Midbrain (tissue), 1 donor: ENCODE measurements around the gene TUBB2A.
"Not testable (repeated sequence)": the region's sequence is repeated elsewhere in the genome, so short reads cannot be mapped to it uniquely, and the experiment has no call there.

ENCODE experiments used
- DNase-seq: peaks from one replicate; lab custom pipeline; 2025; lab: John Stamatoyannopoulos, UW

The TUBB2A gene

DNA sequence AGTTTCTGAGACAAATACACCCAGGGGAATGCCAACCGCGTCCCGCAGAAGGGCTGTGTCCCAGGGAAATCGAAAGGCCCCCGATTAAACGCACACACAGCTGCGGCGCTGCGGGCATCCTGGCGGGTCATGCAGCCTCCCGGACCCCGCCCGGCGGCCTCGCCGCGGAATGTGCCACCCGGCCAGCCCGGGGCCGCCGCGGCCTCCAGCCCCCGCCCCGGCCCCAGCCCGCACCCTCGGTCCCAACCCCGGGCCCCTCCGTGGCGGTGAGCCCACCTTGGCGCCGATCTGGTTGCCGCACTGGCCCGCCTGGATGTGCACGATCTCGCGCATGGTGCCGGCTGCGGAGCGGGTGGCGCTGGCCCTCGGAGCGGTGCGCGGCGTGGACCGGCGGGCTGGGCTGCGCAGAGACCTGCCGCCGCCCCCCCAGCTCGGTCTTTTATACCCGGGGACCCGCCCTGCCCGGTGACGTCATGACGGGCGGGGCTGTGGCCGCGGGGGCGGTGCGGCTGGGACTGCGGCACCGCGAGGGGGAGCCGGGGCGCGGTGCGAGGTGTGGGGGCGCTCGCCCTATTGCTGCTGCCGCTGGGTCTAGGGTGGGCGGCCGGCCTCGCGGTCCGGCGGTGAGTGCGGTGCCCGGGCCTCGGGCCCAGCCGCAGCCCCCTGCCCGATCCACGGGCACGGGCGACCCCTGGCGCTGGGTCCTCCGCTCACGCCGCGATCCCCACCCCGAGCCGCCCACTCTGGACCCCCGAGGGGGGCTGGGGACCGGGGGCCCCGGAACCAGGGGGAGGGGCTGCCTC is at the start of gene TUBB2A:
TUBB2A (minus strand) TSS at position 414 of the 803 bp plus-strand sequence; CDS start at position 333, 81 bp downstream.
- peak; percentile 87 for DNase-seq

GRCh38 chr6:3206339-3207015 is 49.1 kb upstream of the TUBB2A start:
- no peak for DNase-seq

DNA sequence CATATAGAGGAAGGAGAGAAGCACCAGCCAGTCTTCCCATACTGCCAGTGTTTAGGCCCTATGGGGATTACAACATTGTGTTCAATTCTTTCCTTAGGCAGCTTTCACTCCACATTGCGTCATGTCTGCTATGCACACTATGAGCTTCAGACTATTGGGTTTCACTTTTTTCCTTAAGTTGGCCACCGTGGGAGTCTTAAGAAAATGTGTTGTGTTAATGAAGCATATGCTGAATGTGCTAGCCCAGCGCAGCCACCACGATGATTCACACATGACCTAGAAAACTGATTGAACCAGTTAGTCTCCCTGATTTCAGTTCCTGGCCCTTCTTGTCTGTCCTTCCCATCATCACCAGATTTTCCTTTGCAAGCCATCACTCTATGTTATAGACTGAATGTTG is 48.6 kb upstream of the TUBB2A start:
- DNase-seq: no peak

DNA sequence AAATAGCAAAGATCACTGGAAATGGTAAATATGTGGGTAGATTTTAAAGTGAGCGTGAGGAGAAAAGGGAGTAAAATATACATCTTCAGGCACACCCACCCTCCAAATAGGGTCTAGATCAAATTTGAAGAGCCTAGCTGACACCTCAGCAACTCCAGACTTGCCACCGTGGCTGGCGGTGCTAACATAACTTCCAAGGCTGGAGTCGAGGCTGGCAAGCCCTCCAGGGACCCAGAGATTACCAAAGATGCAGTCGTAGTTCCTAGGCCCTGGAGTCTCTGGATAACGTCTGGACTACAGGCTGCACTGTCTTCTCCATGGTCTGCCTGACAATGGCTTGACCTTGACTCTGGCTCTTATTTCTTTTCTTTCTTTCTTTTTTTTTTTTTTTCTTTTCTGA is 47.6 kb upstream of the TUBB2A start:
- DNase-seq: no peak

- no peak for DNase-seq
Measured at GRCh38 chr6:3202999-3203696, 45.8 kb upstream of the TUBB2A start.

DNA sequence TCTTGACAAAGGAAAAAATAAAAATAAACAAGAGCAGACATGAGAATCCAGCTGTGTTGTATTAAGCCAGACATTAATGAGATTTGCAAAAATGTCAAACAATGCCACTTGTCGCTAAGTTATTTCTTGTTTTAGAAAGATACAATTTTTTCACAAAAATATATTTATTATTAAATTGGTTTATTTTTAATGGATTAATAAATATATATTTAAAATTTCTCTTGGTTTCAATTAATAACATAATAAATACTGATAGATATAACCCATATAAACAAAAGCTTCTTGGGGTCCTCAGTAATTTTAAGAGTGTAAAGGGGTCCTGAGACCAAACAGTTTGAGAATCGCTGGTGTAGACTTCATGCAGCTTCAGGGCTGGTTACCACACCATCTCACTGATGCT is 44.0 kb upstream of the TUBB2A start:
- no peak for DNase-seq

DNA sequence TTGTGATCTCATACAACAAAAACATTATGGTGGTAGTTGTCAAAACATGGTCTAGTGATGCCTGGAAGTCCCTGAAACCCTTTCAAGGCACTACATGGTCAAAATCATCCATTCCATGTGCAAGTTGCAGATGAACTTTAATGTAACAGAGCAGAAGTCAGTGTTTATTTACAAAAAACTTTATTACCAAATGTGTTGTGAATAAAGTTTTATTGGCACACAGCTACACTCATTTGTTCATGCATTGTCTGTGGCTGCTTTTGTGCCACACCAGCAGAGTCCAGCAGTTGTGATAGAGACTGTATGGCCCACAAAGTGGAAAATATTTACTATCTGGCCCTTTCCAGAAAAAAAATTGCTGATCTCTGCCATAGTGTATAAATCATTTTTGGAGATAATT is 43.3 kb upstream of the TUBB2A start:
- no peak for DNase-seq

DNA sequence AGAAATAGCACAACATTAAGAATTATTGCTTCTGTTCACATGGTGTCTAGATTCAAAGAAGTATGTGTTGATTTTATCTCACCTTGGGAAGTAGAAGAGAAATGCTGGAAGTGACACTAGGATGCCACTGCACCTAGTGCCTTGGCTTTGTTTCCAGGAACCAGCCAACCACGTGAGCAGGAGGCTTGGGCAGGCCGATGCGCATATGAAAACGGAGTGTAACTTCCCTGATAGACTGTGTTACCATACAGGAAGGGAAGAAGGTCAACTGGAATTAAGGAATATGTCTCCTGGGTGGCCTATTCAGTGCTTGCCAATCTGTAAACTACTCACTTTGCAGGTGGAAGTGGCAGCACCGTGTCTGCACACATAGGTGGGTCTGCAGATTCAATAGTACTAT is 42.0 kb upstream of the TUBB2A start:
- DNase-seq: no peak

- DNase-seq: not testable (repeated sequence)
Measured at GRCh38 chr6:3197734-3198133, 40.4 kb upstream of the TUBB2A start.

- DNase-seq: no peak
Measured at GRCh38 chr6:3196770-3197169, 39.4 kb upstream of the TUBB2A start.

DNA sequence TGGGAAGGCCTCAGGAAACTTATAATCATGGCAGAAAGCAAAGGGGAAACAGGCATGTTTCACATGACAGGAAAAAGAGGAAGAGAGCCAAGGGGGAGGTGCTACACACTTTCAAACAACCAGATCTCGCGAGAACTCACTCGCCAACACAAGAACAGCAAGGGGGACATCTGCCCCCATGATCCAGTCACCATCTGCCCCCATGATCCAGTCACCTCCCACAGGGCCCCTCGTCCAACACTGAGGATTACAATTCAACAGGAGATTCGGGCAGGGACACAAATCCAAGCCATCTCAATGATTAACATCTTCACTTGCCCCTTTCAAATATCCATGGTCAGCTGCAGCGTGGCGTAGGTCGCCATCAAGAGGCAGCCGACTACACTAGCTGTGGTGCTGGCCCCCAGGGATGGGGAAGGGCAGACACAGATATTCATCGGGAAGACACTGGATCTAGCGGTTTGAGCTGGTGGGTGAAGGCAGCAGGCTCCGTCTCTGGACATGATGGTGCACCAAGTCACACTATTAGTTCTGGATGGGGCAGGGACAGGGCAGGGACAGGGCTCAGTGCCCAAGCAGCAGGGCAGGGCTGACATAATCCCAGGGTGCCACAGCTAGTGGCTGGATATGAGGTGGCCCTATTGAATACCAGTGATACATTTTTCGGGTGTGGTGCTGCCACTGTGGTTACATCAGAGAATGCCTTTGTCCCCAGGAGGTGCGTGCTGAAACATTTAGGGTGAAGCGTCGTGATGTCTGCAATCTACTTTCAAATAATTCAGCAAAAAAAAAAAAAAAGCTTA is 38.6 kb upstream of the TUBB2A start:
- peak; percentile 67 for DNase-seq

DNA sequence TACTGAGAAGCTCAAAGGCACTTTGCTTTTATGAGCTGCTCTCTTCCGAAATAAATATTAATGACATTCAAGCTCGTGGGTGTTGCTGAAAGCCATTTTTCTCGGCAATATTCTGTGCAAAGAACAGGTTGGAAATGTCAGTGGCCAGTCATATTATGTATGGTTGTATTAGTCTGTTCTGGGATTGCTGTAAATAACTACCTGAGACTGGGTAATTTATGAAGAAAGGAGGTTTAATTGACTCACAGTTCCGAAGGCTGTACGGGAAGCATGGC is 38.0 kb upstream of the TUBB2A start:
- DNase-seq: peak; percentile 58

GRCh38 chr6:3194535-3195419 is 37.4 kb upstream of the TUBB2A start:
- DNase-seq: peak; percentile 80

- DNase-seq: peak; percentile 31
Measured at GRCh38 chr6:3193102-3193849, 35.9 kb upstream of the TUBB2A start.

GRCh38 chr6:3190779-3191178 is 33.4 kb upstream of the TUBB2A start:
- DNase-seq: no peak

DNA sequence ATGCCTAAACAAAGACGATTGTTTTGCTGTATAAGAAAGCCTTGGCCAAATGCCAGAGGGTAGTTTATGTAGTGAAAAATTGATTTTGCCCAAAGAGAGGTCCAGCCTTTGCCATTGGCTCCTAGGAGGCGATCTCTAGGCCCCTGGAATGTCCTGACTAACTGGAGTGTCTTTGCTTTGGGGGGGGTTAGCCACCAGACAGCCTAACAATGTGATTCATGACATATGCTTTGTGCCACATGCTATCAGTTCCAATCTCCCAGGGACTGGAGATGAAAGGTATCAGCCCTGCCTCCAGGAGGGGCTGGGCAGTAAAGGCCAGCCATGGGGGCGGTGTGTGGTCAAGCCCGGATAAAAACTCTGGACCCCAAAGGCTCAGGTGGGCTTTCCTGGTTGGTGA is 32.7 kb upstream of the TUBB2A start:
- DNase-seq: no peak

DNA sequence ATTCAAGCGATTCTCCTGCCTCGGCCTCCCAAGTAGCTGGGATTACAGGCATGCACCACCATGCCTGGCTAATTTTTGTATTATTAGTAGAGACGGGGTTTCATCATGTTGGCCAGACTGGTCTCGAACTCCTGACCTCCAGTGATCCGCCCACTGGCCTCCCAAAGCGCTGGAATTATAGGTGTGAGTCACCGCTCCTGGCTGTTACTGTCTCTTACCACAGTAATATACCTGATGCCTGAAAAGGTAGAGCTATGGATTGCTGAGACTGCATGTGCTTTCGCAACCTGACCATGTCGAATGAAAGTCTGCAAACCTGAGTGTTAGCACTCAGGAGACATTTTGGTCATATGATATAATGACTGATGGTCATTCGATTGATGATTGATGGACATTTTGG is 31.8 kb upstream of the TUBB2A start:
- DNase-seq: not testable (repeated sequence)

- no peak for DNase-seq
Measured at GRCh38 chr6:3188262-3188661, 30.9 kb upstream of the TUBB2A start.

DNA sequence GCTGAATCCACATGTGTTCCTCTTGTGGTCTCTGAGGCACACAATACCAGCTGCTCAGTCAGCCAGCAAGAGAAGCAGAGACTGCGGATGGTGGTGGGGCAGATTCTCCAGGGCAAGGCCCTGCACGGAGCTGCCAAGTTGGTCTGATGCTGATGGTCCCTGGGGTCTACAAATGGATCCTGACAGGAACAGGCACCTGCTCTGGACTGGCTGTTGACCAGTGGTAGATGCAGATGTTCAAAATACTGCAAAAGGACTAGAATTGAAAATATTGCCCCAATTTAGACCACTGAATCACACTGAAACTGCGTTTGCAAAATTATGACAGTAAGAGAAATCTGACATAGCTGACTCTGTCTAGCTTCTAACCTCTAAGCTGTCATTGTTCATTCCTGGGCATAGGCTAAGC is 29.6 kb upstream of the TUBB2A start:
- DNase-seq: no peak

DNA sequence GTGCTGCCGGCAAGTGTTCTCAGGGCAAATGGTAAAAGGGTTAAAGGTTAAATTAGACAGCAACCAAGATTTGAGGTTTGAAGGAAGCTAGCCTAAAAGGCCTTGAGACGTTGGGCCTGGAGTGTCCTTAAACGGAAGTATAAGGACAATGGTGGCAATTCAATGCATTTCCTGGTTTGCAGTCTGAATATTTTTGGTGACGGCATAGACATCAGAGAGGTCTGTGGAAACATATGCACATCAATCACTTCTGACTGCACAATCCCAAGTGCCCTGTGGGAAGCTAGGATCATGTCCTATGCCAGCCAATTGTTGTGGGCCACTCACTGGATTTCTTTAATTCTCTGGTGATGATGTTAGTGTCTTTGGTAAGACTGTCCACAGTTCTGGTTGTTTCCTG is 25.7 kb upstream of the TUBB2A start:
- no peak for DNase-seq

- no peak for DNase-seq
Measured at GRCh38 chr6:3181105-3181504, 23.8 kb upstream of the TUBB2A start.
